Mesendoderm (in vitro differentiated cells): Measurements from ENCODE around the gene FBXO8.

Source experiments
- DNase-seq: peaks from one replicate; pipeline ENCODE4 v3.0.0; 2013
- H2AK5ac ChIP-seq: 2 replicates; pipeline ENCODE4 v1.6.1; 2013; ENCODE audit warnings: low read length, inconsistent platforms
- H2BK120ac ChIP-seq: 2 replicates; pipeline ENCODE4 v1.6.1; 2013; ENCODE audit warnings: low read depth, mild to moderate bottlenecking, low read length, moderate library complexity, mixed read lengths
- H2BK15ac ChIP-seq: replicated peaks from 2 replicates; pipeline ENCODE4 v1.6.1; 2013; ENCODE audit warnings: low read depth, mild to moderate bottlenecking, moderate library complexity
- H2BK5ac ChIP-seq: 2 replicates; pipeline ENCODE4 v1.6.1; 2013; ENCODE audit warnings: low read length, inconsistent platforms
- H3K18ac ChIP-seq: 2 replicates; pipeline ENCODE4 v1.6.1; 2013; ENCODE audit warnings: mild to moderate bottlenecking, low read length, mixed read lengths
- H3K23ac ChIP-seq: one replicate; pipeline ENCODE4 v1.6.1; 2013; ENCODE audit warnings: low read length
- H3K27ac ChIP-seq: 2 replicates; pipeline ENCODE4 v1.5.1; 2013; ENCODE audit warnings: low read depth, mild to moderate bottlenecking, inconsistent platforms, low read length, moderate library complexity
- H3K27me3 ChIP-seq: 2 replicates; pipeline ENCODE4 v1.6.1; 2013; ENCODE audit warnings: low read length, control low read depth, mild to moderate bottlenecking, inconsistent platforms; ENCODE audit not compliant: insufficient read depth, poor library complexity
- H3K36me3 ChIP-seq: 2 replicates; pipeline ENCODE4 v1.6.1; 2013; ENCODE audit warnings: low read length, inconsistent platforms; ENCODE audit not compliant: control insufficient read depth, insufficient read depth
- H3K4ac ChIP-seq: one replicate; pipeline ENCODE4 v1.6.1; 2013; ENCODE audit warnings: low read depth, mild to moderate bottlenecking, low read length, moderate library complexity
- H3K4me1 ChIP-seq: 2 replicates; pipeline ENCODE4 v1.6.1; 2013; ENCODE audit warnings: low read depth, low read length, inconsistent platforms; ENCODE audit not compliant: control insufficient read depth
- H3K4me2 ChIP-seq: 2 replicates; pipeline ENCODE4 v1.6.1; 2013; ENCODE audit warnings: low read length
- H3K4me3 ChIP-seq: 2 replicates; pipeline ENCODE4 v1.5.1; 2013; ENCODE audit warnings: mild to moderate bottlenecking, low read length
- H3K56ac ChIP-seq: one replicate; pipeline ENCODE4 v1.6.1; 2013; ENCODE audit warnings: low read length
- H3K79me1 ChIP-seq: 2 replicates; pipeline ENCODE4 v1.6.1; 2013; ENCODE audit warnings: low read length, inconsistent platforms
- H3K79me2 ChIP-seq: 2 replicates; pipeline ENCODE4 v1.6.1; 2013; ENCODE audit warnings: mild to moderate bottlenecking, low read length; ENCODE audit not compliant: control insufficient read depth, insufficient read depth
- H3K9ac ChIP-seq: 2 replicates; pipeline ENCODE4 v1.6.1; 2013; ENCODE audit warnings: low read length, inconsistent platforms
- H4K5ac ChIP-seq: one replicate; pipeline ENCODE4 v1.6.1; 2013; ENCODE audit warnings: low read length
- H4K8ac ChIP-seq: one replicate; pipeline ENCODE4 v1.6.1; 2013; ENCODE audit warnings: low read depth, mild to moderate bottlenecking, control low read depth, low read length, moderate library complexity
- WGBS: extraction: QIAGEN DNeasy Blood & Tissue Kit; methylation state at CpG from one replicate; pipeline ENCODE4 v1.1.7; 2013; ENCODE audit warnings: low lambda C conversion rate, missing lambda C conversion rate; ENCODE audit not compliant: insufficient coverage; ENCODE audit errors: extremely low coverage; 5-methylcytosine and 5-hydroxymethylcytosine counted together

The FBXO8 gene

DNA sequence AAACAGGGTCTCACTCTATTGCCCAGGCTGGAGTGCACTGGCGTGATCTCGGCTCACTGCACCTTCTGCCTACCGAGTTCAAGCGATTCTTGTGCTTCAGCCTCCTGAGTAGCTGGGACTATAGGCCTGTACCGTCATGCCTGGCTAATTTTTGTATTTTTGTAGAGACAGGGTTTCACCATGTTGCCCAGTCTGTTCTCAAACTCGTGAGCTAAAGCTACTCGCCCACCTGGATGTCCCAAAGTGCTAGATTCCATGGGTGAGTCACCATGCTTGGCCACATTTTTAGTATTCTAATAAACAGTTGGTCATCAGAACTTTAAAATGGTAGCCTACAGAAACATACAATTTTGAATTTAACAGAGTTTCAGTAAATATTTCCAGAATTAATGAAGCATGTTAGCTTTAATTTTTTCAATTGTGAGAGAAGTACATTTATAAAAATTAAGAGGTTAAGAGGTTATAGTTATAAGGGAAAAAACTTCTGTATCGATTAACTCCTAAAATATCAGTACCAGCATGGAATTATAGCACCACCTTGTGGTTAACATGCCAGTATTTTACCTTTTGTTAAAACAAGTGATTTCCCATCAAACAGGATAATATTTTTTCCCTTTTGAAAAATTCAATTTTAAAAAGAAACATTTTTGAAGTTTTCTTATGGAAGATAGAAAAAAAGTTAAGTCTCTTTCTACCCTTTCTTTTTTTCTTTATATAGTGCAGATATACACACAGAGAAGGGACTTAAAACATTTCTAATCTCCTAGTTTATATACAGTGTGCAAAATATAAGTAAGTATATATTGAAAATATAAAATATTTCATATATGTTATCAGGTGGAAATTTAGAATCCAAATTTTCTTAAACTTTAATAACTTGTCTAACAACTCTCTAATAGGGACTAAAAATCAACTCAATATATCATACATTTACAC is 35.6 kb upstream of the FBXO8 start:
- H4K8ac ChIP-seq: no peak overlapping the region
- H2AK5ac ChIP-seq: no peak overlapping the region
- H3K79me1 ChIP-seq: no peaks in the 10 kb centered on the region
- H3K79me2 ChIP-seq: no peaks in the 10 kb centered on the region
- H3K4me2 ChIP-seq: no peak overlapping the region
- H3K27me3 ChIP-seq: no peaks in the 10 kb centered on the region
- H3K4ac ChIP-seq: no peak overlapping the region
- no peak overlapping the region for H3K9ac ChIP-seq
- peak; percentile 66 for DNase-seq
- no peak overlapping the region for H3K23ac ChIP-seq
- no peak overlapping the region for H3K18ac ChIP-seq
- H3K56ac ChIP-seq: no peak overlapping the region
- H2BK15ac ChIP-seq: no peak overlapping the region
- no peaks in the 10 kb centered on the region for H3K4me1 ChIP-seq
- H2BK120ac ChIP-seq: no peak overlapping the region
- no peak overlapping the region for H2BK5ac ChIP-seq
- no peak overlapping the region for H4K5ac ChIP-seq
- WGBS: no CpG with 5 or more reads among the region's 8 CpGs
- H3K36me3 ChIP-seq: no peaks in the 10 kb centered on the region
- no peak overlapping the region for H3K4me3 ChIP-seq
- no peak overlapping the region for H3K27ac ChIP-seq

- Histone ChIP-seq H3K27ac (no peak overlapping the region), H4K8ac (no peak overlapping the region)
Measured at GRCh38 chr4:174317531-174317930, 34.1 kb upstream of the FBXO8 start.

DNA sequence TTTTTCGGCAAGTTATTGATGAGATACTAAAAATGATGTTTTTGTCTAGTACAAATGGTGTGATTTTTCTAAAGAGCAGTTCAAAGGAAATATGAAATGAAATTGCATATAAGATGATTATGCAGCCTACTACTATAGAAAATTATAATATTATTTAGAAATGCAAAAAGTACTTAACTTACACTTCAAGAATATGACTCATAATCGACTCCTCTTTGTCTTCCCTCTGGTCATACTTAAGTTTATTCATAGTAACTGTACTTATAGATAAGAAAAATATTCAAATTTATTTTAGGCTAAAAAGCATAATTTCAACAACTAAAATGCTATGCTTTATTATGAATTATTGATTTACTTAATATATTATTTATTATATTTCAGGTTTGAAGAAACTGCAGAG is 33.5 kb upstream of the FBXO8 start:
- Histone ChIP-seq H3K36me3 (no peaks in the 10 kb centered on the region), H3K27me3 (no peaks in the 10 kb centered on the region), H3K4me1 (no peaks in the 10 kb centered on the region), H3K27ac (no peak overlapping the region), H4K8ac (no peak overlapping the region), H2AK5ac (no peak overlapping the region), H2BK15ac (no peak overlapping the region), H3K23ac (no peak overlapping the region), H3K79me2 (no peaks in the 10 kb centered on the region), H3K18ac (no peak overlapping the region), H4K5ac (no peak overlapping the region), H3K9ac (no peak overlapping the region), H3K56ac (no peak overlapping the region), H3K4me2 (no peak overlapping the region), H2BK120ac (no peak overlapping the region), H3K79me1 (no peaks in the 10 kb centered on the region), H3K4ac (no peak overlapping the region), H3K4me3 (no peak overlapping the region), H2BK5ac (no peak overlapping the region)
- WGBS: 100% methylated on average over 1 of the region's 2 CpGs
- DNase-seq: no peak

More at GRCh38 chr4:174317531-174317930, 34.1 kb upstream of the FBXO8 start:
- Histone ChIP-seq H3K4me2 (no peak overlapping the region), H3K79me2 (no peaks in the 10 kb centered on the region), H3K4ac (no peak overlapping the region), H3K23ac (no peak overlapping the region), H3K79me1 (no peaks in the 10 kb centered on the region), H4K5ac (no peak overlapping the region), H3K56ac (no peak overlapping the region), H2BK5ac (no peak overlapping the region), H3K4me1 (no peaks in the 10 kb centered on the region), H2AK5ac (no peak overlapping the region), H3K18ac (no peak overlapping the region), H3K27me3 (no peaks in the 10 kb centered on the region), H3K4me3 (no peak overlapping the region), H3K36me3 (no peaks in the 10 kb centered on the region), H3K9ac (no peak overlapping the region), H2BK15ac (no peak overlapping the region), H2BK120ac (no peak overlapping the region)
- no peak for DNase-seq

DNA sequence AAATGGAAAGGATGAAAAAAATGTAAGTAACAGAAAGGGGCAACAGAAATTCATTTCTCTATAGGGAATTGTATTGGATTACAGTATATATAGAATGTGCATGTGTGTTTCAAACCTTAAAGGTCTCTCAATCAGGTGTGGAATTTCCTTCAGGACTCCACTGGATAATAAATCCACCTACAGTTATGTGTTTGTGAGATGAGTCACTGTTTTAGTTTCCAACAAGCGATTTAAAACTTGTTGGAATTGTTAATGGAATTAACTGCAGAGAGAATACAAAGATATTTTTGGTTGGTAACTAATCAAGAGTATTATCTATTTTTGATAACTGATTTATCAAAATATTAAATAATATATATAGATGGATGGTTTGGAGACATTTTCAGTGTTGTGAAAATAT is 33.1 kb upstream of the FBXO8 start:
- H2AK5ac ChIP-seq: no peak overlapping the region
- no peak overlapping the region for H2BK5ac ChIP-seq
- H3K36me3 ChIP-seq: no peaks in the 10 kb centered on the region
- no peaks in the 10 kb centered on the region for H3K79me1 ChIP-seq
- no peak overlapping the region for H4K8ac ChIP-seq
- H2BK15ac ChIP-seq: no peak overlapping the region
- H3K4me1 ChIP-seq: no peaks in the 10 kb centered on the region
- no peak overlapping the region for H3K4me2 ChIP-seq
- no peak for DNase-seq
- no peak overlapping the region for H3K4me3 ChIP-seq
- no peak overlapping the region for H2BK120ac ChIP-seq
- H3K23ac ChIP-seq: no peak overlapping the region
- H3K9ac ChIP-seq: no peak overlapping the region
- H3K27ac ChIP-seq: no peak overlapping the region
- no peak overlapping the region for H3K18ac ChIP-seq
- H3K56ac ChIP-seq: no peak overlapping the region
- no peaks in the 10 kb centered on the region for H3K27me3 ChIP-seq
- no CpG with 5 or more reads among the region's 1 CpG for WGBS
- no peaks in the 10 kb centered on the region for H3K79me2 ChIP-seq
- H3K4ac ChIP-seq: no peak overlapping the region
- H4K5ac ChIP-seq: no peak overlapping the region

- H2AK5ac ChIP-seq: no peak overlapping the region
- H3K79me1 ChIP-seq: no peaks in the 10 kb centered on the region
- no peak overlapping the region for H2BK120ac ChIP-seq
- no peak overlapping the region for H3K4me3 ChIP-seq
- no peak overlapping the region for H3K9ac ChIP-seq
- H3K4me2 ChIP-seq: no peak overlapping the region
- no peaks in the 10 kb centered on the region for H3K4me1 ChIP-seq
- H3K27ac ChIP-seq: no peak overlapping the region
- H3K36me3 ChIP-seq: no peaks in the 10 kb centered on the region
- no peak overlapping the region for H2BK15ac ChIP-seq
- no CpG with 5 or more reads among the region's 3 CpGs for WGBS
- no peak overlapping the region for H4K8ac ChIP-seq
- H3K4ac ChIP-seq: no peak overlapping the region
- peak; percentile 82 for DNase-seq
- no peaks in the 10 kb centered on the region for H3K79me2 ChIP-seq
- H3K18ac ChIP-seq: no peak overlapping the region
- no peak overlapping the region for H3K23ac ChIP-seq
- no peak overlapping the region for H4K5ac ChIP-seq
- no peaks in the 10 kb centered on the region for H3K27me3 ChIP-seq
- H3K56ac ChIP-seq: no peak overlapping the region
- H2BK5ac ChIP-seq: no peak overlapping the region
Measured at GRCh38 chr4:174314770-174315169, 31.3 kb upstream of the FBXO8 start.

DNA sequence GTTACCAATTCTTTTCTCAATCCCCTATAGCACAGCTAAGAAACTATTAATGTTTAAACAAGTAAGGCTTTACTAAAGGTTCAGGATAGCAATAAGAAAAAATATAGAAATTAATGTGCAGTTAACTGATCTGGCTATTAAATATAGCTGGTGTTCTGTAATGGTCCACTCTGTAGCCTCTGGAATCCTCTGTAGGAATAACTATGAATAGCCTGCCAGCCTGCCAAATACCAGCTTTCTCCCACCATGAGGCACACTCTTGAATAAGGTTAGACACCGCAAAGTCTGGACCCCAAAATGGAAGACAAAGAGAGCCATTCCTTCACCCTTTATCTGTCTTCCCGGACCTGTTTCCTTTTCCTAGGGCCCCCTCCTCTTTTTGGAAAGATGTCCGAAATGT is 30.8 kb upstream of the FBXO8 start:
- Histone ChIP-seq H3K27me3 (no peaks in the 10 kb centered on the region), H2AK5ac (no peak overlapping the region), H4K8ac (no peak overlapping the region), H3K23ac (no peak overlapping the region), H3K4me2 (no peak overlapping the region), H2BK15ac (no peak overlapping the region), H3K9ac (no peak overlapping the region), H3K4me3 (no peak overlapping the region), H3K79me2 (no peaks in the 10 kb centered on the region), H3K4ac (no peak overlapping the region), H3K56ac (no peak overlapping the region), H2BK120ac (no peak overlapping the region), H3K18ac (no peak overlapping the region), H2BK5ac (no peak overlapping the region), H3K4me1 (no peaks in the 10 kb centered on the region), H3K27ac (no peak overlapping the region), H3K79me1 (no peaks in the 10 kb centered on the region), H3K36me3 (no peaks in the 10 kb centered on the region), H4K5ac (no peak overlapping the region)
- no peak for DNase-seq
- WGBS: no CpG with 5 or more reads among the region's 3 CpGs
